HEK293 (cell line): Measurements from ENCODE around the gene ZC3H7B.

ENCODE experiments used
- CTCF ChIA-PET: fragments of 350-600 bp; formaldehyde crosslinking; extraction: SDS; loops from one replicate; lab custom pipeline; 2021; ENCODE audit warnings: antibody characterized with exemption; lab: Yijun Ruan, JAX
- POLR2A ChIA-PET: fragments of 300-600 bp; formaldehyde crosslinking; extraction: SDS; loops from one replicate; lab custom pipeline; 2020; ENCODE audit warnings: antibody characterized with exemption, inconsistent platforms; lab: Yijun Ruan, JAX
- H3K27ac ChIP-seq: fragments of 200-500 bp; sonication (Bioruptor generic); 2 replicates; pipeline ENCODE4 v1.5.1; 2014; ENCODE audit warnings: low read depth, low read length, control low read depth, inconsistent platforms; ENCODE audit errors: extremely low read depth
- H3K36me3 ChIP-seq, 2 experiments: fragments of 200-500 bp in 1 of 2; sonication (Bioruptor generic) in 1 of 2; 1 replicate in 1 of 2; 2 replicates in 1 of 2; pipeline ENCODE4 v1.5.1; 2014 to 2017; ENCODE audit warnings: inconsistent platforms in 2 of 2, low read length in 2 of 2; ENCODE audit not compliant: control insufficient read depth in 2 of 2, insufficient read depth in 1 of 2
- H3K4me1 ChIP-seq: fragments of 200-500 bp; sonication (Bioruptor generic); 2 replicates; pipeline ENCODE4 v1.5.1; 2014; ENCODE audit warnings: mild to moderate bottlenecking, low read length, inconsistent platforms; ENCODE audit not compliant: control insufficient read depth, insufficient read depth
- H3K4me3 ChIP-seq: 2 replicates; pipeline ENCODE4 v1.5.1; 2011; ENCODE audit warnings: low read depth, mild to moderate bottlenecking, control low read depth, low read length, moderate library complexity
- H3K9me3 ChIP-seq: fragments of 200-500 bp; sonication (Bioruptor generic); 2 replicates; pipeline ENCODE4 v1.5.1; 2014; ENCODE audit warnings: low read depth, low read length, inconsistent platforms; ENCODE audit not compliant: control insufficient read depth, insufficient read depth
- ELK4 ChIP-seq: IDR thresholded peaks from 2 replicates; pipeline ENCODE4 v1.6.1; 2011; ENCODE audit warnings: mild to moderate bottlenecking, low read depth, low read length, borderline replicate concordance
- GLIS1 ChIP-seq: fragments of 450-650 bp; formaldehyde crosslinking; IDR thresholded peaks from 2 replicates; pipeline ENCODE4 v1.5.1; 2016; ENCODE audit warnings: missing biosample characterization, missing genetic modification characterization
- MYNN ChIP-seq: fragments of 450-650 bp; formaldehyde crosslinking; IDR thresholded peaks from 2 replicates; pipeline ENCODE4 v1.5.1; 2016; ENCODE audit warnings: missing biosample characterization, missing genetic modification characterization, borderline replicate concordance
- ZBTB21 ChIP-seq: fragments of 450-650 bp; formaldehyde crosslinking; IDR thresholded peaks from 2 replicates; pipeline ENCODE4 v1.5.1; 2017; ENCODE audit warnings: missing biosample characterization, missing genetic modification characterization
- ZNF112 ChIP-seq: fragments of 450-650 bp; formaldehyde crosslinking; IDR thresholded peaks from 2 replicates; pipeline ENCODE4 v1.5.0; 2017; ENCODE audit warnings: missing biosample characterization, missing genetic modification characterization
- ZNF16 ChIP-seq: fragments of 450-650 bp; formaldehyde crosslinking; IDR thresholded peaks from 2 replicates; pipeline ENCODE4 v1.5.1; 2016; ENCODE audit warnings: low read depth, missing biosample characterization, missing genetic modification characterization
- ZNF37A ChIP-seq: fragments of 450-650 bp; IDR thresholded peaks from 2 replicates; pipeline ENCODE4 v1.5.1; 2018; ENCODE audit warnings: missing biosample characterization, missing genetic modification characterization
- ZNF514 ChIP-seq: fragments of 450-650 bp; formaldehyde crosslinking; IDR thresholded peaks from 2 replicates; pipeline ENCODE4 v1.5.1; 2016; ENCODE audit warnings: missing biosample characterization, missing genetic modification characterization
- ZNF677 ChIP-seq: fragments of 450-650 bp; IDR thresholded peaks from 2 replicates; pipeline ENCODE4 v1.5.0; 2018; ENCODE audit warnings: missing biosample characterization, mild to moderate bottlenecking, missing genetic modification characterization, moderate library complexity
- ZNF768 ChIP-seq: fragments of 450-650 bp; formaldehyde crosslinking; IDR thresholded peaks from 2 replicates; pipeline ENCODE4 v1.5.1; 2018; ENCODE audit warnings: missing biosample characterization, mild to moderate bottlenecking, missing genetic modification characterization
- ZNF843 ChIP-seq: fragments of 450-650 bp; formaldehyde crosslinking; IDR thresholded peaks from 2 replicates; pipeline ENCODE4 v1.5.1; 2016; ENCODE audit warnings: missing biosample characterization, missing genetic modification characterization
- ZSCAN23 ChIP-seq: fragments of 450-650 bp; formaldehyde crosslinking; IDR thresholded peaks from 2 replicates; pipeline ENCODE4 v1.5.1; 2016; ENCODE audit warnings: missing biosample characterization, missing genetic modification characterization
- ZSCAN30 ChIP-seq: fragments of 450-650 bp; IDR thresholded peaks from 2 replicates; pipeline ENCODE4 v1.5.1; 2018; ENCODE audit warnings: missing biosample characterization, mild to moderate bottlenecking, missing genetic modification characterization, moderate library complexity
- TF ChIP-seq, protein P1 (sequence below): fragments of 450-650 bp; formaldehyde crosslinking; IDR thresholded peaks from 2 replicates; pipeline ENCODE4 v1.5.1; 2017; ENCODE audit warnings: missing biosample characterization, missing genetic modification characterization
- TF ChIP-seq, protein P2 (sequence below): fragments of 450-650 bp; formaldehyde crosslinking; IDR thresholded peaks from 2 replicates; pipeline ENCODE4 v1.5.1; 2016; ENCODE audit warnings: missing biosample characterization, missing genetic modification characterization, borderline replicate concordance

ZC3H7B gene

GRCh38 chr22:41264408-41264941 is 36.9 kb upstream of the ZC3H7B start:
- Histone ChIP-seq H3K4me1 (no peaks in the 10 kb centered on the region), H3K9me3 (no peaks in the 10 kb centered on the region), H3K36me3 (peaks cover 67 to 96% of the 10 kb centered on the region in 2 experiments), H3K27ac (no peak overlapping the region), H3K4me3 (no peak overlapping the region)
- 0 out of 2 replicates have a peak, but pooled peaks have one; percentile 33 for TF ChIP-seq MYNN (tag by site-specific recombination)
- no peak for TF ChIP-seq ZNF16
- ChIA-PET POLR2A (interaction anchor here (0.6 to 1.0 kb wide), 4 partner anchors 18 to 102 kb away, joined by 3 to 8 read pairs (median 4); partner anchors contain the start of gene ZC3H7B), CTCF (interaction anchor here (1.1 kb wide), 1 partner anchor 37 kb away, joined by 3 read pairs; the partner anchor contains the start of gene ZC3H7B)

- Histone ChIP-seq H3K9me3 (no peaks in the 10 kb centered on the region), H3K4me1 (no peaks in the 10 kb centered on the region), H3K36me3 (peaks cover 74 to 91% of the 10 kb centered on the region in 2 experiments)
- POLR2A ChIA-PET = no interaction called here
- TF ChIP-seq, protein P1, sequence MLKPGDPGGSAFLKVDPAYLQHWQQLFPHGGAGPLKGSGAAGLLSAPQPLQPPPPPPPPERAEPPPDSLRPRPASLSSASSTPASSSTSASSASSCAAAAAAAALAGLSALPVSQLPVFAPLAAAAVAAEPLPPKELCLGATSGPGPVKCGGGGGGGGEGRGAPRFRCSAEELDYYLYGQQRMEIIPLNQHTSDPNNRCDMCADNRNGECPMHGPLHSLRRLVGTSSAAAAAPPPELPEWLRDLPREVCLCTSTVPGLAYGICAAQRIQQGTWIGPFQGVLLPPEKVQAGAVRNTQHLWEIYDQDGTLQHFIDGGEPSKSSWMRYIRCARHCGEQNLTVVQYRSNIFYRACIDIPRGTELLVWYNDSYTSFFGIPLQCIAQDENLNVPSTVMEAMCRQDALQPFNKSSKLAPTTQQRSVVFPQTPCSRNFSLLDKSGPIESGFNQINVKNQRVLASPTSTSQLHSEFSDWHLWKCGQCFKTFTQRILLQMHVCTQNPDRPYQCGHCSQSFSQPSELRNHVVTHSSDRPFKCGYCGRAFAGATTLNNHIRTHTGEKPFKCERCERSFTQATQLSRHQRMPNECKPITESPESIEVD (tag by site-specific recombination) = no peak
- TF ChIP-seq, protein P2, sequence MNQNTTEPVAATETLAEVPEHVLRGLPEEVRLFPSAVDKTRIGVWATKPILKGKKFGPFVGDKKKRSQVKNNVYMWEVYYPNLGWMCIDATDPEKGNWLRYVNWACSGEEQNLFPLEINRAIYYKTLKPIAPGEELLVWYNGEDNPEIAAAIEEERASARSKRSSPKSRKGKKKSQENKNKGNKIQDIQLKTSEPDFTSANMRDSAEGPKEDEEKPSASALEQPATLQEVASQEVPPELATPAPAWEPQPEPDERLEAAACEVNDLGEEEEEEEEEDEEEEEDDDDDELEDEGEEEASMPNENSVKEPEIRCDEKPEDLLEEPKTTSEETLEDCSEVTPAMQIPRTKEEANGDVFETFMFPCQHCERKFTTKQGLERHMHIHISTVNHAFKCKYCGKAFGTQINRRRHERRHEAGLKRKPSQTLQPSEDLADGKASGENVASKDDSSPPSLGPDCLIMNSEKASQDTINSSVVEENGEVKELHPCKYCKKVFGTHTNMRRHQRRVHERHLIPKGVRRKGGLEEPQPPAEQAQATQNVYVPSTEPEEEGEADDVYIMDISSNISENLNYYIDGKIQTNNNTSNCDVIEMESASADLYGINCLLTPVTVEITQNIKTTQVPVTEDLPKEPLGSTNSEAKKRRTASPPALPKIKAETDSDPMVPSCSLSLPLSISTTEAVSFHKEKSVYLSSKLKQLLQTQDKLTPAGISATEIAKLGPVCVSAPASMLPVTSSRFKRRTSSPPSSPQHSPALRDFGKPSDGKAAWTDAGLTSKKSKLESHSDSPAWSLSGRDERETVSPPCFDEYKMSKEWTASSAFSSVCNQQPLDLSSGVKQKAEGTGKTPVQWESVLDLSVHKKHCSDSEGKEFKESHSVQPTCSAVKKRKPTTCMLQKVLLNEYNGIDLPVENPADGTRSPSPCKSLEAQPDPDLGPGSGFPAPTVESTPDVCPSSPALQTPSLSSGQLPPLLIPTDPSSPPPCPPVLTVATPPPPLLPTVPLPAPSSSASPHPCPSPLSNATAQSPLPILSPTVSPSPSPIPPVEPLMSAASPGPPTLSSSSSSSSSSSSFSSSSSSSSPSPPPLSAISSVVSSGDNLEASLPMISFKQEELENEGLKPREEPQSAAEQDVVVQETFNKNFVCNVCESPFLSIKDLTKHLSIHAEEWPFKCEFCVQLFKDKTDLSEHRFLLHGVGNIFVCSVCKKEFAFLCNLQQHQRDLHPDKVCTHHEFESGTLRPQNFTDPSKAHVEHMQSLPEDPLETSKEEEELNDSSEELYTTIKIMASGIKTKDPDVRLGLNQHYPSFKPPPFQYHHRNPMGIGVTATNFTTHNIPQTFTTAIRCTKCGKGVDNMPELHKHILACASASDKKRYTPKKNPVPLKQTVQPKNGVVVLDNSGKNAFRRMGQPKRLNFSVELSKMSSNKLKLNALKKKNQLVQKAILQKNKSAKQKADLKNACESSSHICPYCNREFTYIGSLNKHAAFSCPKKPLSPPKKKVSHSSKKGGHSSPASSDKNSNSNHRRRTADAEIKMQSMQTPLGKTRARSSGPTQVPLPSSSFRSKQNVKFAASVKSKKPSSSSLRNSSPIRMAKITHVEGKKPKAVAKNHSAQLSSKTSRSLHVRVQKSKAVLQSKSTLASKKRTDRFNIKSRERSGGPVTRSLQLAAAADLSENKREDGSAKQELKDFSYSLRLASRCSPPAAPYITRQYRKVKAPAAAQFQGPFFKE (tag by site-specific recombination) = no peak
- TF ChIP-seq ZNF677 (tag by site-specific recombination) (no peak), ZNF112 (no peak), ZBTB21 (tag by site-specific recombination) (no peak), ZNF514 (tag by site-specific recombination) (no peak), ELK4 (no peak), ZSCAN30 (no peak)
- TF ChIP-seq, all 188 proteins: peak for 0
- CTCF ChIA-PET = interaction anchor here (0.7 kb wide), 1 partner anchor 1460 kb away, joined by 3 read pairs; no protein-coding TSS in a partner anchor
- Histone ChIP-seq H3K4me3 (no peak overlapping the region), H3K27ac (no peak overlapping the region)
Measured at GRCh38 chr22:41267958-41268357, 33.4 kb upstream of the ZC3H7B start.

DNA sequence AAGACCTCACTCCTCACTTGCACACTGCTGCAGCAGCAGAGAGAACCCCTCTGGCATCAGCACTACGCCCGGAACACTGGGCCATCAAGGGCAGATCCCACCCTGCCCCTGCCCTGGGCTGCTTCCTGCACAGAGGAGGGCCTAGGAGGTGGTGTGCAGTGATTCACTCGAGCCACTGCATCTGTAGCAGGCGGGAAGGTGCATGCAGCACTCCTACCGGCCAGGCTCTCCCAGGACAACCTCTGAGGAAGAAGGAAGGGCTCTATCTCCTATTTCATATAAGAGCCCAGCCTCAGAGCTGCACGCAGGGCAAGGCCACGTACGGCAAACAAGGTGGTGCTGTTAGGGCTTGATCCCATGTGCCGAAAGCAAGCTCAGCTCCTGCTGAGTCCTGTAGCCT is 29.5 kb upstream of the ZC3H7B start:
- Histone ChIP-seq H3K4me3 (no peak overlapping the region), H3K27ac (no peak overlapping the region), H3K9me3 (no peaks in the 10 kb centered on the region), H3K36me3 (peaks cover 88 to 92% of the 10 kb centered on the region in 2 experiments), H3K4me1 (no peaks in the 10 kb centered on the region)
- CTCF ChIA-PET = interaction anchor here (0.6 to 1.2 kb wide), 3 partner anchors 15 to 61 kb away, joined by 3 to 5 read pairs (median 4); no protein-coding TSS in a partner anchor
- POLR2A ChIA-PET = interaction anchor here (1.2 to 1.6 kb wide), 3 partner anchors 10 to 14 kb away, joined by 3 to 7 read pairs (median 3); partner anchors contain the start of gene RANGAP1
- TF ChIP-seq GLIS1 (tag by site-specific recombination) (no peak), ZNF768 (tag by site-specific recombination) (no peak), ZNF843 (tag by site-specific recombination) (no peak), ZNF37A (tag by site-specific recombination) (no peak), ZSCAN23 (tag by site-specific recombination) (no peak)
